GM23338 (cell line): ENCODE data around the gene PLEKHA7. TPM values are rescaled to one million over a fixed set of nuclear protein-coding genes. Genes with fewer than 3 reads are reported as not detected.

Experiments
- ATAC-seq: fragments of 200-7000 bp; cut with Tn5 transposase; 3 replicates; pipeline ENCODE4 v1.9.1; 2020
- DNase-seq: peaks from one replicate; pipeline ENCODE4 v3.0.0-alpha.2; 2015; ENCODE audit warnings: low spot score
- H2AFZ ChIP-seq: fragments of 200-600 bp; sonication (generic); 2 replicates; pipeline ENCODE4 v1.8.0; 2016; ENCODE audit warnings: antibody characterized with exemption, mild to moderate bottlenecking, moderate library complexity
- H3F3A ChIP-seq: fragments of 200-600 bp; sonication (generic); replicated peaks from 2 replicates; pipeline ENCODE4 v1.8.0; 2017; ENCODE audit warnings: antibody characterized with exemption, mixed run types, low read depth
- H3K27ac ChIP-seq: fragments of 200-600 bp; sonication (generic); 2 replicates; pipeline ENCODE4 v1.6.1; 2016; ENCODE audit warnings: low read depth
- H3K27me3 ChIP-seq: fragments of 200-600 bp; sonication (generic); 2 replicates; pipeline ENCODE4 v1.8.0; 2016; ENCODE audit warnings: mild to moderate bottlenecking, mixed run types, moderate library complexity; ENCODE audit not compliant: insufficient read depth
- H3K36me3 ChIP-seq: fragments of 200-600 bp; sonication (generic); 2 replicates; pipeline ENCODE4 v1.8.0; 2016; ENCODE audit warnings: mild to moderate bottlenecking; ENCODE audit not compliant: insufficient read depth
- H3K4me1 ChIP-seq: fragments of 200-600 bp; sonication (generic); 2 replicates; pipeline ENCODE4 v1.8.0; 2016; ENCODE audit warnings: mild to moderate bottlenecking, moderate library complexity; ENCODE audit not compliant: insufficient read depth
- H3K4me2 ChIP-seq: fragments of 200-600 bp; sonication (generic); 2 replicates; pipeline ENCODE4 v1.7.1; 2017; ENCODE audit warnings: mixed run types
- H3K4me3 ChIP-seq: fragments of 200-600 bp; sonication (generic); 2 replicates; pipeline ENCODE4 v1.6.1; 2016; ENCODE audit warnings: mixed run types
- H3K79me2 ChIP-seq: fragments of 200-600 bp; sonication (generic); replicated peaks from 2 replicates; pipeline ENCODE4 v1.8.0; 2017; ENCODE audit warnings: mild to moderate bottlenecking; ENCODE audit not compliant: insufficient read depth
- H3K9me2 ChIP-seq: fragments of 200-600 bp; sonication (generic); 2 replicates; pipeline ENCODE4 v1.8.0; 2017; ENCODE audit not compliant: insufficient read depth
- H4K20me1 ChIP-seq: fragments of 200-600 bp; sonication (generic); replicated peaks from 2 replicates; pipeline ENCODE4 v1.8.0; 2017; ENCODE audit warnings: mild to moderate bottlenecking; ENCODE audit not compliant: insufficient read depth
- H3K27ac Mint-ChIP-seq: 2 replicates; pipeline ENCODE4 v1.8.0; 2020; ENCODE audit warnings: inconsistent platforms, mild to moderate bottlenecking, moderate library complexity, mixed read lengths
- H3K27me3 Mint-ChIP-seq: 3 replicates; pipeline ENCODE4 v1.8.0; 2022; ENCODE audit warnings: low read depth, mild to moderate bottlenecking, moderate library complexity, mixed read lengths, inconsistent platforms; ENCODE audit not compliant: insufficient read depth, poor library complexity
- H3K36me3 Mint-ChIP-seq: 3 replicates; pipeline ENCODE4 v1.8.0; 2021; ENCODE audit warnings: low read depth, mild to moderate bottlenecking, inconsistent platforms, moderate library complexity, mixed read lengths
- H3K4me1 Mint-ChIP-seq: 3 replicates; pipeline ENCODE4 v1.8.0; 2020; ENCODE audit warnings: mild to moderate bottlenecking, inconsistent platforms, mixed read lengths
- H3K4me3 Mint-ChIP-seq: 3 replicates; pipeline ENCODE4 v1.8.0; 2021; ENCODE audit warnings: moderate library complexity, mild to moderate bottlenecking, inconsistent platforms, mixed read lengths
- H3K9me3 Mint-ChIP-seq: 3 replicates; pipeline ENCODE4 v1.8.0; 2020; ENCODE audit warnings: moderate library complexity, mild to moderate bottlenecking, inconsistent platforms, mixed read lengths
- CREB1 ChIP-seq: fragments of 250-450 bp; sonication (Bioruptor Pico); IDR thresholded peaks from 2 replicates; pipeline ENCODE4 v1.5.0; 2020; ENCODE audit warnings: low read depth, mild to moderate bottlenecking, moderate library complexity
- EZH2 ChIP-seq: fragments of 200-600 bp; sonication (generic); IDR thresholded peaks from one replicate; pipeline ENCODE4 v1.8.0; 2017; ENCODE audit warnings: antibody characterized with exemption, mild to moderate bottlenecking, low read depth; ENCODE audit not compliant: unreplicated experiment
- EZH2phosphoT487 ChIP-seq: fragments of 200-600 bp; sonication (generic); IDR thresholded peaks from one replicate; pipeline ENCODE4 v1.8.1; 2018; ENCODE audit warnings: antibody characterized with exemption; ENCODE audit not compliant: unreplicated experiment
- JUNB ChIP-seq: IDR thresholded peaks from one replicate; pipeline ENCODE4 v1.6.1; 2016; ENCODE audit warnings: antibody characterized with exemption; ENCODE audit not compliant: unreplicated experiment
- NANOG ChIP-seq: IDR thresholded peaks from 2 replicates; pipeline ENCODE4 v1.6.1; 2016; ENCODE audit warnings: antibody characterized with exemption, borderline replicate concordance
- POLR2AphosphoS5 ChIP-seq: IDR thresholded peaks from 2 replicates; pipeline ENCODE4 v1.6.1; 2016; ENCODE audit warnings: antibody characterized with exemption, low read depth
- STAT1 ChIP-seq: IDR thresholded peaks from one replicate; pipeline ENCODE4 v1.6.1; 2016; ENCODE audit warnings: antibody characterized with exemption; ENCODE audit not compliant: unreplicated experiment
- ZNF114 ChIP-seq: fragments of 250-450 bp; sonication (Bioruptor Pico); IDR thresholded peaks from 2 replicates; pipeline ENCODE4 v1.5.0; 2020; ENCODE audit warnings: mild to moderate bottlenecking, moderate library complexity
- ZNF331 ChIP-seq: fragments of 250-450 bp; sonication (Bioruptor Pico); IDR thresholded peaks from 2 replicates; pipeline ENCODE4 v1.5.0; 2020; ENCODE audit warnings: low read depth, mild to moderate bottlenecking, moderate library complexity
- polyA plus RNA-seq: library from polyadenylated mRNA; unstranded; fragments of >200 nt; fragmentation: Nextera tagmentation; extraction: Ambion mirVana; gene quantifications from 2 replicates; pipeline ENCODE4 v1.2.1, GENCODE V29; 2016
- total RNA-seq: library from RNA; depleted of rRNA; stranded (reverse); fragments of >200 nt; shearing (Covaris generic); gene quantifications from 2 replicates; pipeline ENCODE4 v1.2.3, GENCODE V29; 2014
- TF ChIP-seq, protein P1 (sequence below), 2 experiments: fragments of 200-600 bp in 1 of 2; sonication (generic) in 1 of 2; conservative IDR thresholded peaks; 2 replicates each; pipeline versions ENCODE4 v1.5.1 to v1.6.1; 2016 to 2017; ENCODE audit warnings: antibody characterized with exemption in 2 of 2, low read depth in 2 of 2, mild to moderate bottlenecking in 2 of 2, moderate library complexity in 1 of 2
- TF ChIP-seq, protein P2 (sequence below): fragments of 250-450 bp; sonication (Bioruptor Pico); IDR thresholded peaks from 2 replicates; pipeline ENCODE4 v1.5.0; 2020; ENCODE audit warnings: mild to moderate bottlenecking, moderate library complexity
- TF ChIP-seq, protein P3 (sequence below): IDR thresholded peaks from 2 replicates; pipeline ENCODE4 v1.6.1; 2016; ENCODE audit warnings: antibody characterized with exemption
- TF ChIP-seq, protein P4 (sequence below): IDR thresholded peaks from one replicate; pipeline ENCODE4 v1.6.1; 2018; ENCODE audit warnings: antibody characterized with exemption; ENCODE audit not compliant: unreplicated experiment

The PLEKHA7 gene
- total and polyA plus RNA-seq, 2 experiments from 2014 or later, result 9.7 to 15.8 TPM

DNA sequence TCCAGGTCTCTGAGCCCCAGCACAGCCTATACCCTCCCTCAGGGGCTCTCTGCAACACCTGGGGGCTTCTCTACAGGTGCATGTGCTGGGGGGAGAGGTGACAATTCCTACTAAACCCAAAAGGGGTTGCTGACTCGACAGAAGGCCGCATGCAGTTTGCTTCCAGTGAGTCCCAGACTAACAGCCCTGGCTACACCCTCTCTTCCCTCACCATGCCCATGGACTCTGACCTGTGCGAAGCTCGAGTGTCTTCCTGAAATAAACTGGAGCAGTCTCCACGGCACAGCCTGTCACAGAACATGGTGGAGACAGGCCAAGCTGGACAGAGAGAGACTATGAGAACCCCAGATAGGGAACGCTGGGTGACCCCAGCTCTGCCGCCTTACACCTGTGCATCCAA is 16.6 kb downstream of the PLEKHA7 start:
- Histone ChIP-seq H3K9me2 (no peaks in the 10 kb centered on the region), H3K27ac (no peak overlapping the region), H3K4me1 (0 out of 2 replicates have a peak, but pooled peaks cover 3% of the 10 kb centered on the region), H2AFZ (no peak overlapping the region), H3K4me3 (no peak overlapping the region), H3K27me3 (no peaks in the 10 kb centered on the region), H3K79me2 (peaks cover 26% of the 10 kb centered on the region), H3K36me3 (no peaks in the 10 kb centered on the region), H3F3A (no peaks in the 10 kb centered on the region), H4K20me1 (peaks cover 9% of the 10 kb centered on the region), H3K4me2 (no peak overlapping the region)
- no peaks in the 10 kb centered on the region for H3K9me3 Mint-ChIP-seq
- DNase-seq (no peak), ATAC-seq (no peak)
- TF ChIP-seq, protein P1, sequence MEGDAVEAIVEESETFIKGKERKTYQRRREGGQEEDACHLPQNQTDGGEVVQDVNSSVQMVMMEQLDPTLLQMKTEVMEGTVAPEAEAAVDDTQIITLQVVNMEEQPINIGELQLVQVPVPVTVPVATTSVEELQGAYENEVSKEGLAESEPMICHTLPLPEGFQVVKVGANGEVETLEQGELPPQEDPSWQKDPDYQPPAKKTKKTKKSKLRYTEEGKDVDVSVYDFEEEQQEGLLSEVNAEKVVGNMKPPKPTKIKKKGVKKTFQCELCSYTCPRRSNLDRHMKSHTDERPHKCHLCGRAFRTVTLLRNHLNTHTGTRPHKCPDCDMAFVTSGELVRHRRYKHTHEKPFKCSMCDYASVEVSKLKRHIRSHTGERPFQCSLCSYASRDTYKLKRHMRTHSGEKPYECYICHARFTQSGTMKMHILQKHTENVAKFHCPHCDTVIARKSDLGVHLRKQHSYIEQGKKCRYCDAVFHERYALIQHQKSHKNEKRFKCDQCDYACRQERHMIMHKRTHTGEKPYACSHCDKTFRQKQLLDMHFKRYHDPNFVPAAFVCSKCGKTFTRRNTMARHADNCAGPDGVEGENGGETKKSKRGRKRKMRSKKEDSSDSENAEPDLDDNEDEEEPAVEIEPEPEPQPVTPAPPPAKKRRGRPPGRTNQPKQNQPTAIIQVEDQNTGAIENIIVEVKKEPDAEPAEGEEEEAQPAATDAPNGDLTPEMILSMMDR (conservative IDR thresholded peaks at IDR 0.05; ENCODE audit: low read depth in 2 of 2), result no peak
- TF ChIP-seq, protein P2, sequence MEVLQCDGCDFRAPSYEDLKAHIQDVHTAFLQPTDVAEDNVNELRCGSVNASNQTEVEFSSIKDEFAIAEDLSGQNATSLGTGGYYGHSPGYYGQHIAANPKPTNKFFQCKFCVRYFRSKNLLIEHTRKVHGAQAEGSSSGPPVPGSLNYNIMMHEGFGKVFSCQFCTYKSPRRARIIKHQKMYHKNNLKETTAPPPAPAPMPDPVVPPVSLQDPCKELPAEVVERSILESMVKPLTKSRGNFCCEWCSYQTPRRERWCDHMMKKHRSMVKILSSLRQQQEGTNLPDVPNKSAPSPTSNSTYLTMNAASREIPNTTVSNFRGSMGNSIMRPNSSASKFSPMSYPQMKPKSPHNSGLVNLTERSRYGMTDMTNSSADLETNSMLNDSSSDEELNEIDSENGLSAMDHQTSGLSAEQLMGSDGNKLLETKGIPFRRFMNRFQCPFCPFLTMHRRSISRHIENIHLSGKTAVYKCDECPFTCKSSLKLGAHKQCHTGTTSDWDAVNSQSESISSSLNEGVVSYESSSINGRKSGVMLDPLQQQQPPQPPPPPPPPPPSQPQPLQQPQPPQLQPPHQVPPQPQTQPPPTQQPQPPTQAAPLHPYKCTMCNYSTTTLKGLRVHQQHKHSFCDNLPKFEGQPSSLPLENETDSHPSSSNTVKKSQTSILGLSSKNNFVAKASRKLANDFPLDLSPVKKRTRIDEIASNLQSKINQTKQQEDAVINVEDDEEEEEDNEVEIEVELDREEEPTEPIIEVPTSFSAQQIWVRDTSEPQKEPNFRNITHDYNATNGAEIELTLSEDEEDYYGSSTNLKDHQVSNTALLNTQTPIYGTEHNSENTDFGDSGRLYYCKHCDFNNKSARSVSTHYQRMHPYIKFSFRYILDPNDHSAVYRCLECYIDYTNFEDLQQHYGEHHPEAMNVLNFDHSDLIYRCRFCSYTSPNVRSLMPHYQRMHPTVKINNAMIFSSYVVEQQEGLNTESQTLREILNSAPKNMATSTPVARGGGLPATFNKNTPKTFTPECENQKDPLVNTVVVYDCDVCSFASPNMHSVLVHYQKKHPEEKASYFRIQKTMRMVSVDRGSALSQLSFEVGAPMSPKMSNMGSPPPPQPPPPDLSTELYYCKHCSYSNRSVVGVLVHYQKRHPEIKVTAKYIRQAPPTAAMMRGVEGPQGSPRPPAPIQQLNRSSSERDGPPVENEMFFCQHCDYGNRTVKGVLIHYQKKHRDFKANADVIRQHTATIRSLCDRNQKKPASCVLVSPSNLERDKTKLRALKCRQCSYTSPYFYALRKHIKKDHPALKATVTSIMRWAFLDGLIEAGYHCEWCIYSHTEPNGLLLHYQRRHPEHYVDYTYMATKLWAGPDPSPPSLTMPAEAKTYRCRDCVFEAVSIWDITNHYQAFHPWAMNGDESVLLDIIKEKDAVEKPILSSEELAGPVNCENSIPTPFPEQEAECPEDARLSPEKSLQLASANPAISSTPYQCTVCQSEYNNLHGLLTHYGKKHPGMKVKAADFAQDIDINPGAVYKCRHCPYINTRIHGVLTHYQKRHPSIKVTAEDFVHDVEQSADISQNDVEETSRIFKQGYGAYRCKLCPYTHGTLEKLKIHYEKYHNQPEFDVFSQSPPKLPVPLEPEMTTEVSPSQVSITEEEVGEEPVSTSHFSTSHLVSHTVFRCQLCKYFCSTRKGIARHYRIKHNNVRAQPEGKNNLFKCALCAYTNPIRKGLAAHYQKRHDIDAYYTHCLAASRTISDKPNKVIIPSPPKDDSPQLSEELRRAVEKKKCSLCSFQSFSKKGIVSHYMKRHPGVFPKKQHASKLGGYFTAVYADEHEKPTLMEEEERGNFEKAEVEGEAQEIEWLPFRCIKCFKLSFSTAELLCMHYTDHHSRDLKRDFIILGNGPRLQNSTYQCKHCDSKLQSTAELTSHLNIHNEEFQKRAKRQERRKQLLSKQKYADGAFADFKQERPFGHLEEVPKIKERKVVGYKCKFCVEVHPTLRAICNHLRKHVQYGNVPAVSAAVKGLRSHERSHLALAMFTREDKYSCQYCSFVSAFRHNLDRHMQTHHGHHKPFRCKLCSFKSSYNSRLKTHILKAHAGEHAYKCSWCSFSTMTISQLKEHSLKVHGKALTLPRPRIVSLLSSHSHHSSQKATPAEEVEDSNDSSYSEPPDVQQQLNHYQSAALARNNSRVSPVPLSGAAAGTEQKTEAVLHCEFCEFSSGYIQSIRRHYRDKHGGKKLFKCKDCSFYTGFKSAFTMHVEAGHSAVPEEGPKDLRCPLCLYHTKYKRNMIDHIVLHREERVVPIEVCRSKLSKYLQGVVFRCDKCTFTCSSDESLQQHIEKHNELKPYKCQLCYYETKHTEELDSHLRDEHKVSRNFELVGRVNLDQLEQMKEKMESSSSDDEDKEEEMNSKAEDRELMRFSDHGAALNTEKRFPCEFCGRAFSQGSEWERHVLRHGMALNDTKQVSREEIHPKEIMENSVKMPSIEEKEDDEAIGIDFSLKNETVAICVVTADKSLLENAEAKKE, result no peak
- TF ChIP-seq NANOG (no peak), JUNB (no peak), EZH2 (no peak), ZNF331 (CRISPR knock-in tag) (no peak), EZH2phosphoT487 (no peak), POLR2AphosphoS5 (no peak), STAT1 (no peak), ZNF114 (CRISPR knock-in tag) (no peak), CREB1 (no peak)
- TF ChIP-seq, protein P3, sequence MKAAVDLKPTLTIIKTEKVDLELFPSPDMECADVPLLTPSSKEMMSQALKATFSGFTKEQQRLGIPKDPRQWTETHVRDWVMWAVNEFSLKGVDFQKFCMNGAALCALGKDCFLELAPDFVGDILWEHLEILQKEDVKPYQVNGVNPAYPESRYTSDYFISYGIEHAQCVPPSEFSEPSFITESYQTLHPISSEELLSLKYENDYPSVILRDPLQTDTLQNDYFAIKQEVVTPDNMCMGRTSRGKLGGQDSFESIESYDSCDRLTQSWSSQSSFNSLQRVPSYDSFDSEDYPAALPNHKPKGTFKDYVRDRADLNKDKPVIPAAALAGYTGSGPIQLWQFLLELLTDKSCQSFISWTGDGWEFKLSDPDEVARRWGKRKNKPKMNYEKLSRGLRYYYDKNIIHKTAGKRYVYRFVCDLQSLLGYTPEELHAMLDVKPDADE, result no peak
- TF ChIP-seq, protein P4, sequence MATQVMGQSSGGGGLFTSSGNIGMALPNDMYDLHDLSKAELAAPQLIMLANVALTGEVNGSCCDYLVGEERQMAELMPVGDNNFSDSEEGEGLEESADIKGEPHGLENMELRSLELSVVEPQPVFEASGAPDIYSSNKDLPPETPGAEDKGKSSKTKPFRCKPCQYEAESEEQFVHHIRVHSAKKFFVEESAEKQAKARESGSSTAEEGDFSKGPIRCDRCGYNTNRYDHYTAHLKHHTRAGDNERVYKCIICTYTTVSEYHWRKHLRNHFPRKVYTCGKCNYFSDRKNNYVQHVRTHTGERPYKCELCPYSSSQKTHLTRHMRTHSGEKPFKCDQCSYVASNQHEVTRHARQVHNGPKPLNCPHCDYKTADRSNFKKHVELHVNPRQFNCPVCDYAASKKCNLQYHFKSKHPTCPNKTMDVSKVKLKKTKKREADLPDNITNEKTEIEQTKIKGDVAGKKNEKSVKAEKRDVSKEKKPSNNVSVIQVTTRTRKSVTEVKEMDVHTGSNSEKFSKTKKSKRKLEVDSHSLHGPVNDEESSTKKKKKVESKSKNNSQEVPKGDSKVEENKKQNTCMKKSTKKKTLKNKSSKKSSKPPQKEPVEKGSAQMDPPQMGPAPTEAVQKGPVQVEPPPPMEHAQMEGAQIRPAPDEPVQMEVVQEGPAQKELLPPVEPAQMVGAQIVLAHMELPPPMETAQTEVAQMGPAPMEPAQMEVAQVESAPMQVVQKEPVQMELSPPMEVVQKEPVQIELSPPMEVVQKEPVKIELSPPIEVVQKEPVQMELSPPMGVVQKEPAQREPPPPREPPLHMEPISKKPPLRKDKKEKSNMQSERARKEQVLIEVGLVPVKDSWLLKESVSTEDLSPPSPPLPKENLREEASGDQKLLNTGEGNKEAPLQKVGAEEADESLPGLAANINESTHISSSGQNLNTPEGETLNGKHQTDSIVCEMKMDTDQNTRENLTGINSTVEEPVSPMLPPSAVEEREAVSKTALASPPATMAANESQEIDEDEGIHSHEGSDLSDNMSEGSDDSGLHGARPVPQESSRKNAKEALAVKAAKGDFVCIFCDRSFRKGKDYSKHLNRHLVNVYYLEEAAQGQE, result no peak
- no peak overlapping the region for H3K27ac Mint-ChIP-seq
- H3K4me3 Mint-ChIP-seq, result no peak overlapping the region
- H3K27me3 Mint-ChIP-seq, result peaks cover 4% of the 10 kb centered on the region
- no peaks in the 10 kb centered on the region for H3K36me3 Mint-ChIP-seq
- peaks cover 14% of the 10 kb centered on the region for H3K4me1 Mint-ChIP-seq
